ENCODE results near the gene DNMT3B. TPM values are rescaled to one million over a fixed set of nuclear protein-coding genes. Genes with fewer than 3 reads are reported as not detected.

DNMT3B gene
- total and polyA plus RNA-seq, 4 donors: 0.26 to 2.8 (median 0.60) TPM

DNA sequence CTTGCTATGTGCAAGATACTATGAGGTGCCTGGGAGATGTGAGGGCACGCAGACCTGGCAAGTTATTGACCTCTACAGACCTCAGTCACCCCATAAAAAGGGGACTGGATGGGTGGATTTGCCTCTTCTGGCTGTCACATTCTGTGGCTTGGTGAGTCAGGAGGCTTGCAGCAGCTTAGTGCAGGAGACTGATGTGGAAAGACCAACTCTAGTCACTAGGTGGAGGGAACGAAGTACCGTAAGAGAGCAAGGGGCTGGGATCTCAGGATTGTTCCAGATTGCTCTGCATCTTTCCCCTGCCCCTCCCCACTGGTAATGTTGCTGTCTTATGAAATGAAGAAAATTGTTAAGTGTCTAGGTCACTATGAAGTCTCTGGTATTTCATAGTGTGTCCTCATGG is 60.9 kb downstream of the DNMT3B start:
- DNase-seq (ENCODE audit: low spot score): no peak
- no peak overlapping the region for H3K4me3 ChIP-seq (ENCODE audit: low read depth in 1 of 3, low read length in 3 of 3)
- H3K27me3 ChIP-seq (ENCODE audit: control insufficient read depth in 4 of 4, insufficient read depth in 4 of 4, low read length in 3 of 4): no peaks in the 10 kb centered on the region
- H3K9me3 ChIP-seq (ENCODE audit: control insufficient read depth in 4 of 4, low read length in 3 of 4): no peaks in the 10 kb centered on the region
- TF ChIP-seq, protein P1, sequence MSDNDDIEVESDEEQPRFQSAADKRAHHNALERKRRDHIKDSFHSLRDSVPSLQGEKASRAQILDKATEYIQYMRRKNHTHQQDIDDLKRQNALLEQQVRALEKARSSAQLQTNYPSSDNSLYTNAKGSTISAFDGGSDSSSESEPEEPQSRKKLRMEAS (IDR thresholded peaks at IDR 0.05): no peak
- no peak for TF ChIP-seq CTCF (IDR thresholded peaks at IDR 0.05; ENCODE audit: low read depth, low read length, missing input control)
- TF ChIP-seq JUND (IDR thresholded peaks at IDR 0.05): no peak
- no peak for TF ChIP-seq RAD21 (IDR thresholded peaks at IDR 0.05)
- no peak for TF ChIP-seq SP1 (IDR thresholded peaks at IDR 0.05)
- no peak for TF ChIP-seq HNF4G (IDR thresholded peaks at IDR 0.05)
- TF ChIP-seq GABPA (IDR thresholded peaks at IDR 0.05 in 1 of 2, conservative IDR thresholded peaks at IDR 0.05 in 1 of 2): no peak
- TF ChIP-seq EGR1 (IDR thresholded peaks at IDR 0.05; ENCODE audit: low read depth in 2 of 2): no peak
- TF ChIP-seq ZBTB33 (IDR thresholded peaks at IDR 0.05): no peak
- H3K27ac ChIP-seq (ENCODE audit: low read depth in 1 of 2, low read length in 2 of 2): no peak overlapping the region
- 92% methylated on average over 3 of the region's 3 CpGs for WGBS
- H3K4me1 ChIP-seq (ENCODE audit: control insufficient read depth in 4 of 4, insufficient read depth in 4 of 4, low read length in 3 of 4): peaks cover 4 to 15% (median 12%) of the 10 kb centered on the region in 4 donors
- H3K9ac ChIP-seq (ENCODE audit: low read depth in 1 of 2, low read length in 2 of 2): no peak overlapping the region
- H3K36me3 ChIP-seq (ENCODE audit: control insufficient read depth in 4 of 4, insufficient read depth in 3 of 4, low read depth in 1 of 4, low read length in 3 of 4): peaks cover 0 to 8% (median 4%) of the 10 kb centered on the region in 4 donors

DNA sequence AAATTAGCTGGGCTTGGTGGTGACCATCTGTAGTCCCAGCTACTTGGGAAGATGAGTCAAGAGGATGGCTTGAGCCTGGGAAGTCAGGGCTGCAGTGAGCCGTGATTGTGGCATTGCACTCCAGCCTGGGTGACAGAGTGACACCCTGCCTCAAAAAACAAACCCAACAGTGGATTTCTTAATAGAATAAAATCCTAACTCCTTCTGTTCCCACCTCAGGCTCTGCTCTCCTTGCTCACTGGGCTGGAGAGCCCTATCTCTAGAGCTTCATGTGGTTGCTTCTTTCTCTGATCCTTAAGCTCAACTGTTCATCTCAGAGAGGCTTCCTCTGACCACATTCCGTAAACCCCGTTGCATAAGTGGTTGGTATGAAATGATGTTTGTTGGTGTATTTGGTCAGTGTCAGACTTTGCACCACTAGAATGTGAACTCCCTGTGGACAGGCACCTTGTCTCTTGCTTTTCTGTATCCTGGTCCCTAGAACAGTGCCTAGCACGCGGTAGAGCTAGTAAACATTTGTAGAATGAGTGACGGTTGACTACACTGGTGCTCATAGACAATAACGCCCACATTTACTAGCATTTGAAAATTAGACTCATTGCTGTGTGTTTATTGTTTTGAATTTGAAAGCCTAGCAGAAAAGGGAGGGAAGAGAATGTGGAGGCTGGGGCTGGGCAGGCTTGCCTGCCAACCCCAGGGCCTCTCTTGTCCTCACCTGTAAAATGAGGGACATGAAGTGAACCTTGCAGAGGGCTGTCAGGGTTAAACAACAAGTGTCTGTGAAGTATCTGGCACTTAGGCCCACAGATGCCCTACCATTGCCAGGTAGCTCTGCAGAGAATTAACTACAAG is 61.8 kb downstream of the DNMT3B start:
- H3K9me3 ChIP-seq (ENCODE audit: control insufficient read depth in 4 of 4, low read length in 3 of 4): no peaks in the 10 kb centered on the region
- WGBS: 83% methylated on average over 7 of the region's 7 CpGs
- DNase-seq (ENCODE audit: low spot score): no peak
- H3K27ac ChIP-seq (ENCODE audit: low read depth in 1 of 2, low read length in 2 of 2): no peak overlapping the region
- no peak overlapping the region for H3K4me3 ChIP-seq (ENCODE audit: low read depth in 1 of 3, low read length in 3 of 3)
- H3K4me1 ChIP-seq (ENCODE audit: control insufficient read depth in 4 of 4, insufficient read depth in 4 of 4, low read length in 3 of 4): peaks cover 4 to 15% (median 12%) of the 10 kb centered on the region in 4 donors
- H3K9ac ChIP-seq (ENCODE audit: low read depth in 1 of 2, low read length in 2 of 2): no peak overlapping the region
- no peak for TF ChIP-seq RAD21 (IDR thresholded peaks at IDR 0.05)
- TF ChIP-seq YY1 (IDR thresholded peaks at IDR 0.05): no peak
- no peak for TF ChIP-seq CTCF (IDR thresholded peaks at IDR 0.05; ENCODE audit: low read depth, low read length, missing input control)
- TF ChIP-seq FOXA1 (IDR thresholded peaks at IDR 0.05): no peak
- no peak for TF ChIP-seq HNF4G (IDR thresholded peaks at IDR 0.05)
- no peak for TF ChIP-seq ZBTB33 (IDR thresholded peaks at IDR 0.05)
- no peak for TF ChIP-seq EGR1 (IDR thresholded peaks at IDR 0.05; ENCODE audit: low read depth in 2 of 2)
- peaks cover 1 to 9% (median 8%) of the 10 kb centered on the region in 4 donors for H3K36me3 ChIP-seq (ENCODE audit: control insufficient read depth in 4 of 4, insufficient read depth in 3 of 4, low read depth in 1 of 4, low read length in 3 of 4)
- no peaks in the 10 kb centered on the region for H3K27me3 ChIP-seq (ENCODE audit: control insufficient read depth in 4 of 4, insufficient read depth in 4 of 4, low read length in 3 of 4)
